Left ventricle myocardium inferior (tissue), 1 donor: Measurements from ENCODE around the gene APEH. TPM values are rescaled to one million over a fixed set of nuclear protein-coding genes. Genes with fewer than 3 reads are reported as not detected.

Experiments
- DNase-seq: peaks from one replicate; pipeline ENCODE4 v3.0.0-alpha.2; 2020
- H3K27ac ChIP-seq: fragments of 200-600 bp; replicated peaks from 2 replicates; pipeline ENCODE4 v1.8.0; 2021
- H3K27me3 ChIP-seq: fragments of 200-600 bp; 2 replicates; pipeline ENCODE4 v1.8.0; 2021; ENCODE audit warnings: low read depth
- H3K36me3 ChIP-seq: fragments of 200-600 bp; 2 replicates; pipeline ENCODE4 v1.8.0; 2021
- H3K4me1 ChIP-seq: fragments of 200-600 bp; 2 replicates; pipeline ENCODE4 v1.8.0; 2021
- H3K4me3 ChIP-seq: fragments of 200-600 bp; 2 replicates; pipeline ENCODE4 v1.8.0; 2021; ENCODE audit warnings: mild to moderate bottlenecking, moderate library complexity
- H3K9me3 ChIP-seq: fragments of 200-600 bp; replicated peaks from 2 replicates; pipeline ENCODE4 v1.8.0; 2021
- CTCF ChIP-seq: fragments of 200-600 bp; IDR thresholded peaks from 2 replicates; pipeline ENCODE4 v1.8.0; 2021; ENCODE audit warnings: antibody characterized with exemption, mild to moderate bottlenecking, borderline replicate concordance
- intact Hi-C: fragments of 100-400 bp; cut with micrococcal nuclease; formaldehyde crosslinking; loops from one replicate; pipeline ENCODE4 v1.11.0; 2022
- total RNA-seq: library from RNA; stranded (reverse); fragmentation: NEBNext Ultra II Directional; extraction: Animal tissue kit (Norgen Biotek cat#: 25700); gene quantifications from one replicate; pipeline ENCODE4 v1.2.1, GENCODE V29; 2021
- donor health status: DM: no; HTN: yes; CAD: no; lungs with severe emphysema.

The APEH gene
- total RNA-seq, 1 donor from 2014 or later, result 99.0 TPM

GRCh38 chr3:49657208-49657915 lies 16.8 kb upstream of the APEH start:
- H3K36me3 ChIP-seq, result no peaks in the 10 kb centered on the region
- H3K9me3 ChIP-seq, result no peaks in the 10 kb centered on the region
- H3K27ac ChIP-seq, result no peak overlapping the region
- no peak for DNase-seq
- intact Hi-C loops, result no loop called here
- no peak overlapping the region for H3K4me3 ChIP-seq
- no peaks in the 10 kb centered on the region for H3K4me1 ChIP-seq
- H3K27me3 ChIP-seq, result no peaks in the 10 kb centered on the region
- no peak for TF ChIP-seq CTCF

DNA sequence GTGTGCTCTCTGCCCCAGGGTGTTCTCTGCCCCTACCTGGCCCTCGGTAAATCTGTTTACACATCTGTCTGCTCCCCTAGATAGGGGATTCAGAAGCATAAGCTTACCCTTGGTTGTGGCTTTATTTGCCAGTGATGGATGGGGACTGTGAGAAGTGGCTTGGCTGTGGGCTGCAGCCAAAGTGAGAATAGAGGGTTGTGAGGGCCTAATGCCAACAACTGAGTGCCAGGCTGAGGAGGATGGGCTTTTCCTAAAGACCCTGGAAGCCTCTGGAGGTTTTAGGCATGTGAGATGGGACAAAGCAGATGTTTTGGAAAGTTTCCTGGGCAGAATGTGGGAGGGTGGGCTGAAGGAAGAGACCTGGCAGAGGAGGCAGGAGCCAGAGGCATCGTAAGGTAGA lies 15.4 kb upstream of the APEH start:
- no peaks in the 10 kb centered on the region for H3K9me3 ChIP-seq
- no peaks in the 10 kb centered on the region for H3K4me1 ChIP-seq
- H3K36me3 ChIP-seq, result no peaks in the 10 kb centered on the region
- no peak overlapping the region for H3K4me3 ChIP-seq
- no peak for DNase-seq
- no peaks in the 10 kb centered on the region for H3K27me3 ChIP-seq
- H3K27ac ChIP-seq, result no peak overlapping the region
- TF ChIP-seq CTCF, result no peak
- intact Hi-C loops, result no loop called here

DNA sequence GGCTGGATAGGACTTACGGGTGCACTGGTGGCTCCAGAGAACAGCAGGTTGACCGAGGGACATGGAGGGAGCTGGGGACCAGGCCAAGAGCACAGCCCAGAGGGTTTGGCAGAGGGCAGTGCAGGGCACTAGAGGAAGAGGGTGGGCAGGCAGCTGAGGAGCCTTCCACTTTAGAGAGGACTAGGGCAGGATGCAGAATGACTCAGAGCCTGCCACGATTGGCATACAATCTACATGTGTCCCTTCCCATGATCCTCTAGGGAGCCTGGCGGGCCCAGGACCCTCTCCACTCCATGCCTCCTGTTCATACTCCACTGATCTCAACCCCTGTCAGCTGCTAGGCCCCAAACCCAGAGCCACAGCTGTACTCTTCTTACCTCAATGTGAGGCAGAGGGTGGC lies 14.4 kb upstream of the APEH start:
- no peak overlapping the region for H3K27ac ChIP-seq
- intact Hi-C loops, result no loop called here
- H3K27me3 ChIP-seq, result no peaks in the 10 kb centered on the region
- H3K9me3 ChIP-seq, result no peaks in the 10 kb centered on the region
- H3K4me3 ChIP-seq, result no peak overlapping the region
- H3K36me3 ChIP-seq, result no peaks in the 10 kb centered on the region
- no peaks in the 10 kb centered on the region for H3K4me1 ChIP-seq
- no peak for TF ChIP-seq CTCF
- no peak for DNase-seq

DNA sequence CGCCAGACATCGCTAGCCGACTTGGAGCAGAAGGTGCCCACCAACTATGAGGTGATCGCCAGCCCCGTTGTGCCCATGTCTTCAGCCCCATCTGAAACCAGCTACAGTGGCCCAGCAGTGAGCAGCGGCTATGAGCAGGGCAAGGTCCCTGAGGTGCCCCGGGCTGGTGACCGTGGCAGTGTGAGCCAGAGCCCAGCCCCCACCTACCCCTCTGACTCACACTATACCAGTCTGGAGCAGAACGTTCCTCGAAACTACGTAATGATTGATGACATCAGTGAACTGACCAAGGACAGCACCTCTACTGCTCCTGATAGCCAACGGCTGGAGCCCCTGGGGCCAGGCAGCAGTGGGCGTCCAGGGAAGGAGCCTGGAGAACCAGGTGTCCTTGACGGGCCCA lies 12.9 kb upstream of the APEH start:
- H3K27me3 ChIP-seq, result no peaks in the 10 kb centered on the region
- no peak for TF ChIP-seq CTCF

GRCh38 chr3:49662021-49662420 lies 12.1 kb upstream of the APEH start:
- no peak for TF ChIP-seq CTCF
- no peaks in the 10 kb centered on the region for H3K27me3 ChIP-seq
- no peak for DNase-seq
- peaks cover 9% of the 10 kb centered on the region for H3K4me1 ChIP-seq
- no peak overlapping the region for H3K4me3 ChIP-seq
- H3K36me3 ChIP-seq, result no peaks in the 10 kb centered on the region
- no peaks in the 10 kb centered on the region for H3K9me3 ChIP-seq
- intact Hi-C loops, result no loop called here
- H3K27ac ChIP-seq, result no peak overlapping the region

More for the DNA sequence above, 12.9 kb upstream of the APEH start:
- no peak overlapping the region for H3K4me3 ChIP-seq
- H3K4me1 ChIP-seq, result peaks cover 9% of the 10 kb centered on the region
- H3K9me3 ChIP-seq, result no peaks in the 10 kb centered on the region
- intact Hi-C loops, result no loop called here
- H3K27ac ChIP-seq, result no peak overlapping the region
- DNase-seq, result no peak
- no peaks in the 10 kb centered on the region for H3K36me3 ChIP-seq
